Activated naive CD4-positive, alpha-beta T cell (primary cell): Measurements from ENCODE around the gene JTB.
"Not testable (repeated sequence)": the region's sequence is repeated elsewhere in the genome, so short reads cannot be mapped to it uniquely, and the experiment has no call there.

Source experiments
- DNase-seq, 4 experiments: peaks; one replicate each; lab custom pipeline; 2025; lab: John Stamatoyannopoulos, UW

The JTB gene

GRCh38 chr1:153977250-153978240 lies at the start of gene JTB:
Gene JTB (minus strand): TSS chr1:153977674. CDS start chr1:153977252, 422 bp downstream.
- DNase-seq, result peak; percentile 44 to 75 (median 62)

GRCh38 chr1:154019940-154020339 lies 42.5 kb upstream of the JTB start:
- DNase-seq, result no peak

GRCh38 chr1:154019269-154019668 lies 41.8 kb upstream of the JTB start:
- DNase-seq, result no peak

- no peak for DNase-seq
These were observed 36.9 kb upstream of the JTB start for GRCh38 chr1:154014154-154014907.

GRCh38 chr1:154012543-154012942 lies 35.1 kb upstream of the JTB start:
- not testable (repeated sequence) for DNase-seq

- DNase-seq, result no peak
These were observed 34.7 kb upstream of the JTB start for GRCh38 chr1:154012129-154012528.

GRCh38 chr1:154006136-154006535 lies 28.7 kb upstream of the JTB start:
- no peak for DNase-seq

- no peak for DNase-seq
These were observed 22.9 kb upstream of the JTB start for GRCh38 chr1:154000420-154000819.

- not testable (repeated sequence) for DNase-seq
These were observed 19.4 kb upstream of the JTB start for GRCh38 chr1:153996882-153997281.

GRCh38 chr1:153995640-153996039 lies 18.2 kb upstream of the JTB start:
- DNase-seq, result no peak

GRCh38 chr1:153995202-153995601 lies 17.7 kb upstream of the JTB start:
- no peak for DNase-seq

- no peak for DNase-seq
These were observed 14.3 kb upstream of the JTB start for GRCh38 chr1:153991806-153992205.

GRCh38 chr1:153991151-153991630 lies 13.7 kb upstream of the JTB start:
- DNase-seq, result no peak

GRCh38 chr1:153990468-153991150 lies 13.1 kb upstream of the JTB start, which contains the start of gene RPS27:
Gene RPS27 (plus strand): TSS chr1:153990762. CDS start chr1:153990797, 35 bp downstream.
- peak; percentile 60 to 81 (median 70) for DNase-seq

GRCh38 chr1:153987621-153988020 lies 10.1 kb upstream of the JTB start:
- no peak for DNase-seq

GRCh38 chr1:153985941-153986761 lies 8.7 kb upstream of the JTB start, which contains the start of gene RAB13:
Gene RAB13 (minus strand): TSS chr1:153986339. CDS start chr1:153986236, 103 bp downstream.
- no peak for DNase-seq

GRCh38 chr1:153985341-153985912 lies 8.0 kb upstream of the JTB start:
- no peak for DNase-seq

- DNase-seq, result no peak
These were observed 6.8 kb upstream of the JTB start for GRCh38 chr1:153984123-153984894.

- DNase-seq, result not testable (repeated sequence)
These were observed 4.3 kb upstream of the JTB start for GRCh38 chr1:153981735-153982134.

- not testable (repeated sequence) for DNase-seq
These were observed 1.6 kb upstream of the JTB start for GRCh38 chr1:153979091-153979490.
